WTC11 (cell line): Measurements from ENCODE around the gene CD80. TPM values are rescaled to one million over a fixed set of nuclear protein-coding genes. Genes with fewer than 3 reads are reported as not detected.

Source experiments
- ATAC-seq: fragments of 200-7000 bp; cut with Tn5 transposase; 2 replicates; pipeline ENCODE4 v1.10.0; 2021; ENCODE audit warnings: mild to moderate bottlenecking, moderate library complexity
- CTCF ChIA-PET: fragments of 300-600 bp; sonication (Branson Sonifier 250); formaldehyde crosslinking; loops from one replicate; lab custom pipeline; 2021; ENCODE audit warnings: antibody characterized with exemption; lab: Charles Lee
- POLR2A ChIA-PET: fragments of 350-600 bp; sonication (Branson Sonifier 250); formaldehyde crosslinking; loops from one replicate; lab custom pipeline; 2021; ENCODE audit warnings: antibody characterized with exemption; lab: Charles Lee
- DNase-seq: peaks from one replicate; pipeline ENCODE4 v3.0.0; 2021; ENCODE audit warnings: low spot score
- H3K27ac Mint-ChIP-seq: 2 replicates; pipeline ENCODE4 v1.8.0; 2021; ENCODE audit warnings: mixed read lengths
- H3K27me3 Mint-ChIP-seq: 2 replicates; pipeline ENCODE4 v1.8.0; 2021; ENCODE audit warnings: low read depth, mild to moderate bottlenecking, moderate library complexity, mixed read lengths
- H3K36me3 Mint-ChIP-seq: 2 replicates; pipeline ENCODE4 v1.8.0; 2021; ENCODE audit warnings: mixed read lengths
- H3K4me1 Mint-ChIP-seq: 2 replicates; pipeline ENCODE4 v1.8.0; 2022; ENCODE audit warnings: mixed read lengths
- H3K4me3 Mint-ChIP-seq: 2 replicates; pipeline ENCODE4 v1.8.0; 2021; ENCODE audit warnings: mild to moderate bottlenecking, moderate library complexity, mixed read lengths
- H3K9me3 Mint-ChIP-seq: 2 replicates; pipeline ENCODE4 v1.8.0; 2021; ENCODE audit warnings: mixed read lengths
- ETV6 ChIP-seq: sonication (generic); formaldehyde crosslinking; IDR thresholded peaks from 2 replicates; pipeline ENCODE4 v1.8.1; 2022; ENCODE audit warnings: mild to moderate bottlenecking, missing genetic modification reagents
- FOXJ3 ChIP-seq: sonication (generic); formaldehyde crosslinking; IDR thresholded peaks from 2 replicates; pipeline ENCODE4 v1.9.0; 2021; ENCODE audit warnings: missing genetic modification reagents, mild to moderate bottlenecking, borderline replicate concordance
- IRF2 ChIP-seq: sonication (generic); formaldehyde crosslinking; IDR thresholded peaks from 2 replicates; pipeline ENCODE4 v1.8.0; 2022; ENCODE audit warnings: low read depth, missing genetic modification reagents, borderline replicate concordance
- NFE2L1 ChIP-seq: sonication (generic); formaldehyde crosslinking; IDR thresholded peaks from 2 replicates; pipeline ENCODE4 v1.8.1; 2023; ENCODE audit warnings: missing genetic modification reagents
- RORB ChIP-seq: fragments of 250-450 bp; sonication (Bioruptor Pico); IDR thresholded peaks from 2 replicates; pipeline ENCODE4 v1.9.0; 2021; ENCODE audit warnings: mild to moderate bottlenecking
- SMAD4 ChIP-seq: sonication (generic); formaldehyde crosslinking; IDR thresholded peaks from 2 replicates; pipeline ENCODE4 v1.8.0; 2022; ENCODE audit warnings: mild to moderate bottlenecking, missing genetic modification reagents
- SP1 ChIP-seq: sonication (generic); formaldehyde crosslinking; conservative IDR thresholded peaks from 2 replicates; pipeline ENCODE4 v1.8.1; 2022; ENCODE audit warnings: missing genetic modification reagents
- TEAD1 ChIP-seq: sonication (generic); formaldehyde crosslinking; IDR thresholded peaks from 2 replicates; pipeline ENCODE4 v1.8.0; 2022; ENCODE audit warnings: mild to moderate bottlenecking, missing genetic modification reagents
- ZNF138 ChIP-seq: sonication (generic); formaldehyde crosslinking; conservative IDR thresholded peaks from 2 replicates; pipeline ENCODE4 v1.8.1; 2022; ENCODE audit warnings: mild to moderate bottlenecking, moderate library complexity, missing genetic modification reagents
- total RNA-seq: library from RNA; stranded (reverse); gene quantifications from 3 replicates; pipeline ENCODE4 v1.2.3, GENCODE V29; 2021
- TF ChIP-seq, protein P1 (sequence below): sonication (generic); formaldehyde crosslinking; IDR thresholded peaks from 2 replicates; pipeline ENCODE4 v1.8.0; 2022; ENCODE audit warnings: mild to moderate bottlenecking, missing genetic modification reagents
- TF ChIP-seq, protein P2 (sequence below): sonication (generic); formaldehyde crosslinking; IDR thresholded peaks from 2 replicates; pipeline ENCODE4 v1.8.1; 2022; ENCODE audit warnings: mild to moderate bottlenecking, moderate library complexity, missing genetic modification reagents
- TF ChIP-seq, protein P3 (sequence below): sonication (generic); formaldehyde crosslinking; IDR thresholded peaks from 2 replicates; pipeline ENCODE4 v1.8.1; 2023; ENCODE audit warnings: mild to moderate bottlenecking, missing genetic modification reagents, moderate library complexity
- TF ChIP-seq, protein P4 (sequence below): fragments of 250-450 bp; sonication (Bioruptor Pico); IDR thresholded peaks from 2 replicates; pipeline ENCODE4 v1.9.0; 2021; ENCODE audit warnings: moderate library complexity, mild to moderate bottlenecking, inconsistent platforms, borderline replicate concordance
- TF ChIP-seq, protein P5 (sequence below): sonication (generic); formaldehyde crosslinking; IDR thresholded peaks from 2 replicates; pipeline ENCODE4 v1.8.1; 2023; ENCODE audit warnings: mild to moderate bottlenecking, missing genetic modification reagents, borderline replicate concordance
- TF ChIP-seq, protein P6 (sequence below): fragments of 250-450 bp; sonication (Bioruptor Pico); IDR thresholded peaks from 2 replicates; pipeline ENCODE4 v1.9.0; 2021; ENCODE audit warnings: mild to moderate bottlenecking
- TF ChIP-seq, protein P7 (sequence below): sonication (generic); formaldehyde crosslinking; IDR thresholded peaks from 2 replicates; pipeline ENCODE4 v1.8.1; 2023; ENCODE audit warnings: mild to moderate bottlenecking, missing genetic modification reagents, moderate library complexity
- TF ChIP-seq, protein P8 (sequence below): sonication (generic); formaldehyde crosslinking; IDR thresholded peaks from 2 replicates; pipeline ENCODE4 v1.8.0; 2023; ENCODE audit warnings: mild to moderate bottlenecking, missing genetic modification reagents

CD80 gene
- total RNA-seq, 1 experiment from 2014 or later, result 0.24 TPM

DNA sequence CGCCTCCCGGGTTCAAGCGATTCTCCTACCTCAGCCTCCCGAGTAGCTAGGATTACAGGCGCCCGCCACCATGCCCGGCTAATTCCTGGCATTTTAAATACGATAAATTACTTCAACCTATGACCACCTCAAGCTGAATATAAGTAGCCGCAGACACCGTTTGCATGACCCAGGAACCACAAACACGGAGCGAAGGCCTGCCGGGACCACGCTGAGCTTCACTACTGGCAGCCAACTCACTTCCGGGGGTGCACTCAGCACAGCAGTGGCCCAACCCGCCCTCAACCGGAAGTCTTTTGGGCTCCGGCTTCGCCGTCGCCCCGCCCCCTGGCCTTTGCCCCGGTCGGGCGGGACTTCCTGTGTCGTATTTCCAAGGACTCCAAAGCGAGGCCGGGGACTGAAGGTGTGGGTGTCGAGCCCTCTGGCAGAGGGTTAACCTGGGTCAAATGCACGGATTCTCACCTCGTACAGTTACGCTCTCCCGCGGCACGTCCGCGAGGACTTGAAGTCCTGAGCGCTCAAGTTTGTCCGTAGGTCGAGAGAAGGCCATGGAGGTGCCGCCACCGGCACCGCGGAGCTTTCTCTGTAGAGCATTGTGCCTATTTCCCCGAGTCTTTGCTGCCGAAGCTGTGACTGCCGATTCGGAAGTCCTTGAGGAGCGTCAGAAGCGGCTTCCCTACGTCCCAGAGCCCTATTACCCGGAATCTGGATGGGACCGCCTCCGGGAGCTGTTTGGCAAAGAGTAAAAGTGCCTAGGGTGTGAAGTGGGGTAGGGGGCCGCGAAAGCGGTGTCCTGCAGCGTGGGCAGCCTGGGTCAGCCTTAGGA is 61.0 kb downstream of the CD80 start, which contains the start of gene TIMMDC1 (continued):
- TF ChIP-seq, protein P1, sequence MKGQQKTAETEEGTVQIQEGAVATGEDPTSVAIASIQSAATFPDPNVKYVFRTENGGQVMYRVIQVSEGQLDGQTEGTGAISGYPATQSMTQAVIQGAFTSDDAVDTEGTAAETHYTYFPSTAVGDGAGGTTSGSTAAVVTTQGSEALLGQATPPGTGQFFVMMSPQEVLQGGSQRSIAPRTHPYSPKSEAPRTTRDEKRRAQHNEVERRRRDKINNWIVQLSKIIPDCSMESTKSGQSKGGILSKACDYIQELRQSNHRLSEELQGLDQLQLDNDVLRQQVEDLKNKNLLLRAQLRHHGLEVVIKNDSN (CRISPR knock-in tag), result peak; percentile 44
- TF ChIP-seq NFE2L1, result no peak; the same call in 1 of the 2 replicates
- TF ChIP-seq, protein P2, sequence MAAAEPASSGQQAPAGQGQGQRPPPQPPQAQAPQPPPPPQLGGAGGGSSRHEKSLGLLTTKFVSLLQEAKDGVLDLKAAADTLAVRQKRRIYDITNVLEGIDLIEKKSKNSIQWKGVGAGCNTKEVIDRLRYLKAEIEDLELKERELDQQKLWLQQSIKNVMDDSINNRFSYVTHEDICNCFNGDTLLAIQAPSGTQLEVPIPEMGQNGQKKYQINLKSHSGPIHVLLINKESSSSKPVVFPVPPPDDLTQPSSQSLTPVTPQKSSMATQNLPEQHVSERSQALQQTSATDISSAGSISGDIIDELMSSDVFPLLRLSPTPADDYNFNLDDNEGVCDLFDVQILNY, result no peak
- TF ChIP-seq SP1 (CRISPR knock-in tag), result peak; percentile 95
- TF ChIP-seq FOXJ3 (CRISPR knock-in tag), result no peak
- TF ChIP-seq, protein P3, sequence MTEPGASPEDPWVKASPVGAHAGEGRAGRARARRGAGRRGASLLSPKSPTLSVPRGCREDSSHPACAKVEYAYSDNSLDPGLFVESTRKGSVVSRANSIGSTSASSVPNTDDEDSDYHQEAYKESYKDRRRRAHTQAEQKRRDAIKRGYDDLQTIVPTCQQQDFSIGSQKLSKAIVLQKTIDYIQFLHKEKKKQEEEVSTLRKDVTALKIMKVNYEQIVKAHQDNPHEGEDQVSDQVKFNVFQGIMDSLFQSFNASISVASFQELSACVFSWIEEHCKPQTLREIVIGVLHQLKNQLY (CRISPR knock-in tag), result no peak
- TF ChIP-seq, protein P4, sequence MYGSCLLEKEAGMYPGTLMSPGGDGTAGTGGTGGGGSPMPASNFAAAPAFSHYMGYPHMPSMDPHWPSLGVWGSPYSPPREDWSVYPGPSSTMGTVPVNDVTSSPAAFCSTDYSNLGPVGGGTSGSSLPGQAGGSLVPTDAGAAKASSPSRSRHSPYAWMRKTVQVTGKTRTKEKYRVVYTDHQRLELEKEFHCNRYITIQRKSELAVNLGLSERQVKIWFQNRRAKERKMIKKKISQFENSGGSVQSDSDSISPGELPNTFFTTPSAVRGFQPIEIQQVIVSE (CRISPR knock-in tag), result no peak
- 0 out of 2 replicates have a peak, but pooled peaks have one; percentile 45 for TF ChIP-seq TEAD1 (CRISPR knock-in tag)
- TF ChIP-seq, protein P5, sequence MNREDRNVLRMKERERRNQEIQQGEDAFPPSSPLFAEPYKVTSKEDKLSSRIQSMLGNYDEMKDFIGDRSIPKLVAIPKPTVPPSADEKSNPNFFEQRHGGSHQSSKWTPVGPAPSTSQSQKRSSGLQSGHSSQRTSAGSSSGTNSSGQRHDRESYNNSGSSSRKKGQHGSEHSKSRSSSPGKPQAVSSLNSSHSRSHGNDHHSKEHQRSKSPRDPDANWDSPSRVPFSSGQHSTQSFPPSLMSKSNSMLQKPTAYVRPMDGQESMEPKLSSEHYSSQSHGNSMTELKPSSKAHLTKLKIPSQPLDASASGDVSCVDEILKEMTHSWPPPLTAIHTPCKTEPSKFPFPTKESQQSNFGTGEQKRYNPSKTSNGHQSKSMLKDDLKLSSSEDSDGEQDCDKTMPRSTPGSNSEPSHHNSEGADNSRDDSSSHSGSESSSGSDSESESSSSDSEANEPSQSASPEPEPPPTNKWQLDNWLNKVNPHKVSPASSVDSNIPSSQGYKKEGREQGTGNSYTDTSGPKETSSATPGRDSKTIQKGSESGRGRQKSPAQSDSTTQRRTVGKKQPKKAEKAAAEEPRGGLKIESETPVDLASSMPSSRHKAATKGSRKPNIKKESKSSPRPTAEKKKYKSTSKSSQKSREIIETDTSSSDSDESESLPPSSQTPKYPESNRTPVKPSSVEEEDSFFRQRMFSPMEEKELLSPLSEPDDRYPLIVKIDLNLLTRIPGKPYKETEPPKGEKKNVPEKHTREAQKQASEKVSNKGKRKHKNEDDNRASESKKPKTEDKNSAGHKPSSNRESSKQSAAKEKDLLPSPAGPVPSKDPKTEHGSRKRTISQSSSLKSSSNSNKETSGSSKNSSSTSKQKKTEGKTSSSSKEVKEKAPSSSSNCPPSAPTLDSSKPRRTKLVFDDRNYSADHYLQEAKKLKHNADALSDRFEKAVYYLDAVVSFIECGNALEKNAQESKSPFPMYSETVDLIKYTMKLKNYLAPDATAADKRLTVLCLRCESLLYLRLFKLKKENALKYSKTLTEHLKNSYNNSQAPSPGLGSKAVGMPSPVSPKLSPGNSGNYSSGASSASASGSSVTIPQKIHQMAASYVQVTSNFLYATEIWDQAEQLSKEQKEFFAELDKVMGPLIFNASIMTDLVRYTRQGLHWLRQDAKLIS (CRISPR knock-in tag), result no peak
- no peak for TF ChIP-seq ZNF138 (CRISPR knock-in tag)

DNA sequence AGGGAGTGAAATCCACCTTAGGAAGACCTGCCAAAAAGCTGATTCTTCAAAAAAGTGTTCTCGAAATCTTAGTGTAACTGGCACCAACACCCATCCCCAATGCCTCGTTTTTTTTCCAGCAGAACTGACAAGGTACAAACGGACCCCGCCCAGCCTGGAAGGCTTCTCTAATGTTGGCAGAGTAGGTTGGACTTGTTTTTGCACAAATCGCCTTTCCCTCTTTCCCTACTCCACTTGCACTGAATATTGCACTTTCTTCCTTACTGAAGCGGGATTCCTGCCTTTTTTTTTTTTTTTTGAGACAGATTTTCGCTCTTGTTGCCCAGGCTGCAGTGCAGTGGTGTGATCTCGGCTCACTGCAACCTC is 61.6 kb downstream of the CD80 start:
- peak overlapping the region; percentile 99 for H3K27ac Mint-ChIP-seq
- H3K27me3 Mint-ChIP-seq, result no peaks in the 10 kb centered on the region
- DNase-seq (no peak), ATAC-seq (peak; percentile 13)
- peaks cover 11% of the 10 kb centered on the region for H3K4me1 Mint-ChIP-seq
- H3K4me3 Mint-ChIP-seq, result peak overlapping the region; percentile 99
- ChIA-PET POLR2A (interaction anchor here (0.6 to 2.8 kb wide), 4 partner anchors 28 to 268 kb away, joined by 3 to 17 read pairs (median 4); partner anchors contain the start of genes POGLUT1 and TMEM39A), CTCF (interaction anchor here (0.7 to 2.0 kb wide), 5 partner anchors 10 to 529 kb away, joined by 3 to 5 read pairs (median 4); partner anchors contain the start of genes POGLUT1 and TMEM39A)
- H3K9me3 Mint-ChIP-seq, result no peaks in the 10 kb centered on the region
- H3K36me3 Mint-ChIP-seq, result peaks cover 3% of the 10 kb centered on the region; the same call in 1 of the 2 replicates
- no peak for TF ChIP-seq IRF2 (CRISPR knock-in tag)
- TF ChIP-seq SMAD4 (CRISPR knock-in tag), result no peak
- TF ChIP-seq, protein P6, sequence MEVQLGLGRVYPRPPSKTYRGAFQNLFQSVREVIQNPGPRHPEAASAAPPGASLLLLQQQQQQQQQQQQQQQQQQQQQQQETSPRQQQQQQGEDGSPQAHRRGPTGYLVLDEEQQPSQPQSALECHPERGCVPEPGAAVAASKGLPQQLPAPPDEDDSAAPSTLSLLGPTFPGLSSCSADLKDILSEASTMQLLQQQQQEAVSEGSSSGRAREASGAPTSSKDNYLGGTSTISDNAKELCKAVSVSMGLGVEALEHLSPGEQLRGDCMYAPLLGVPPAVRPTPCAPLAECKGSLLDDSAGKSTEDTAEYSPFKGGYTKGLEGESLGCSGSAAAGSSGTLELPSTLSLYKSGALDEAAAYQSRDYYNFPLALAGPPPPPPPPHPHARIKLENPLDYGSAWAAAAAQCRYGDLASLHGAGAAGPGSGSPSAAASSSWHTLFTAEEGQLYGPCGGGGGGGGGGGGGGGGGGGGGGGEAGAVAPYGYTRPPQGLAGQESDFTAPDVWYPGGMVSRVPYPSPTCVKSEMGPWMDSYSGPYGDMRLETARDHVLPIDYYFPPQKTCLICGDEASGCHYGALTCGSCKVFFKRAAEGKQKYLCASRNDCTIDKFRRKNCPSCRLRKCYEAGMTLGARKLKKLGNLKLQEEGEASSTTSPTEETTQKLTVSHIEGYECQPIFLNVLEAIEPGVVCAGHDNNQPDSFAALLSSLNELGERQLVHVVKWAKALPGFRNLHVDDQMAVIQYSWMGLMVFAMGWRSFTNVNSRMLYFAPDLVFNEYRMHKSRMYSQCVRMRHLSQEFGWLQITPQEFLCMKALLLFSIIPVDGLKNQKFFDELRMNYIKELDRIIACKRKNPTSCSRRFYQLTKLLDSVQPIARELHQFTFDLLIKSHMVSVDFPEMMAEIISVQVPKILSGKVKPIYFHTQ (CRISPR knock-in tag), result no peak
- TF ChIP-seq, protein P7, sequence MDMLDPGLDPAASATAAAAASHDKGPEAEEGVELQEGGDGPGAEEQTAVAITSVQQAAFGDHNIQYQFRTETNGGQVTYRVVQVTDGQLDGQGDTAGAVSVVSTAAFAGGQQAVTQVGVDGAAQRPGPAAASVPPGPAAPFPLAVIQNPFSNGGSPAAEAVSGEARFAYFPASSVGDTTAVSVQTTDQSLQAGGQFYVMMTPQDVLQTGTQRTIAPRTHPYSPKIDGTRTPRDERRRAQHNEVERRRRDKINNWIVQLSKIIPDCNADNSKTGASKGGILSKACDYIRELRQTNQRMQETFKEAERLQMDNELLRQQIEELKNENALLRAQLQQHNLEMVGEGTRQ (CRISPR knock-in tag), result no peak
- TF ChIP-seq RORB (CRISPR knock-in tag), result no peak
- TF ChIP-seq ETV6 (CRISPR knock-in tag), result no peak
- TF ChIP-seq, protein P8, sequence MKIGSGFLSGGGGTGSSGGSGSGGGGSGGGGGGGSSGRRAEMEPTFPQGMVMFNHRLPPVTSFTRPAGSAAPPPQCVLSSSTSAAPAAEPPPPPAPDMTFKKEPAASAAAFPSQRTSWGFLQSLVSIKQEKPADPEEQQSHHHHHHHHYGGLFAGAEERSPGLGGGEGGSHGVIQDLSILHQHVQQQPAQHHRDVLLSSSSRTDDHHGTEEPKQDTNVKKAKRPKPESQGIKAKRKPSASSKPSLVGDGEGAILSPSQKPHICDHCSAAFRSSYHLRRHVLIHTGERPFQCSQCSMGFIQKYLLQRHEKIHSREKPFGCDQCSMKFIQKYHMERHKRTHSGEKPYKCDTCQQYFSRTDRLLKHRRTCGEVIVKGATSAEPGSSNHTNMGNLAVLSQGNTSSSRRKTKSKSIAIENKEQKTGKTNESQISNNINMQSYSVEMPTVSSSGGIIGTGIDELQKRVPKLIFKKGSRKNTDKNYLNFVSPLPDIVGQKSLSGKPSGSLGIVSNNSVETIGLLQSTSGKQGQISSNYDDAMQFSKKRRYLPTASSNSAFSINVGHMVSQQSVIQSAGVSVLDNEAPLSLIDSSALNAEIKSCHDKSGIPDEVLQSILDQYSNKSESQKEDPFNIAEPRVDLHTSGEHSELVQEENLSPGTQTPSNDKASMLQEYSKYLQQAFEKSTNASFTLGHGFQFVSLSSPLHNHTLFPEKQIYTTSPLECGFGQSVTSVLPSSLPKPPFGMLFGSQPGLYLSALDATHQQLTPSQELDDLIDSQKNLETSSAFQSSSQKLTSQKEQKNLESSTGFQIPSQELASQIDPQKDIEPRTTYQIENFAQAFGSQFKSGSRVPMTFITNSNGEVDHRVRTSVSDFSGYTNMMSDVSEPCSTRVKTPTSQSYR (CRISPR knock-in tag), result no peak
